Measurements from ENCODE around the gene TMPRSS4. TPM values are rescaled to one million over a fixed set of nuclear protein-coding genes. Genes with fewer than 3 reads are reported as not detected.

The TMPRSS4 gene
- total RNA-seq, 1 donor from 2014 or later, result not detected

GRCh38 chr11:118084656-118085055, 7.8 kb downstream of the TMPRSS4 start:
- Histone ChIP-seq H3K4me3 (no peak overlapping the region), H3K9me3 (no peaks in the 10 kb centered on the region), H3K4me1 (no peaks in the 10 kb centered on the region), H3K27me3 (no peaks in the 10 kb centered on the region), H3K36me3 (no peaks in the 10 kb centered on the region), H3K27ac (no peak overlapping the region)
- TF ChIP-seq CTCF (IDR thresholded peaks at IDR 0.05), result no peak
- DNase-seq (ENCODE audit: low spot score in 2 of 2), result no peak
- intact Hi-C loops (cut with DNase I), result no loop called here

- TF ChIP-seq CTCF (IDR thresholded peaks at IDR 0.05), result no peak
- H3K27ac ChIP-seq, result no peak within 1 kb of the TSS
- no peaks in the 10 kb centered on the region for H3K9me3 ChIP-seq
- intact Hi-C loops (cut with DNase I), result no loop called here
- H3K36me3 ChIP-seq, result no peaks in the 10 kb centered on the region
- no peak within 1 kb of the TSS for H3K4me3 ChIP-seq
- DNase-seq (ENCODE audit: low spot score in 2 of 2), result no peak
- H3K27me3 ChIP-seq, result no peaks in the 10 kb centered on the region
- H3K4me1 ChIP-seq, result no peaks in the 10 kb centered on the region
Measured at GRCh38 chr11:118086913-118087768, 10.3 kb downstream of the TMPRSS4 start, which contains the start of gene SMIM35. SMIM35 (minus strand) TSS chr11:118086963; CDS start chr11:118086757, 206 bp downstream.

GRCh38 chr11:118087931-118088330, 11.1 kb downstream of the TMPRSS4 start:
- Histone ChIP-seq H3K4me1 (no peaks in the 10 kb centered on the region), H3K27me3 (no peaks in the 10 kb centered on the region), H3K27ac (no peak overlapping the region), H3K9me3 (no peaks in the 10 kb centered on the region), H3K4me3 (no peak overlapping the region), H3K36me3 (no peaks in the 10 kb centered on the region)
- intact Hi-C loops (cut with DNase I), result no loop called here
- TF ChIP-seq CTCF (IDR thresholded peaks at IDR 0.05), result no peak
- no peak for DNase-seq (ENCODE audit: low spot score in 2 of 2)

GRCh38 chr11:118088531-118088930, 11.7 kb downstream of the TMPRSS4 start:
- H3K4me1 ChIP-seq, result no peaks in the 10 kb centered on the region
- H3K27ac ChIP-seq, result no peak overlapping the region
- no peaks in the 10 kb centered on the region for H3K36me3 ChIP-seq
- no peaks in the 10 kb centered on the region for H3K9me3 ChIP-seq
- intact Hi-C loops (cut with DNase I), result no loop called here
- DNase-seq (ENCODE audit: low spot score in 2 of 2), result no peak
- no peak overlapping the region for H3K4me3 ChIP-seq
- no peak for TF ChIP-seq CTCF (IDR thresholded peaks at IDR 0.05)
- no peaks in the 10 kb centered on the region for H3K27me3 ChIP-seq

- Histone ChIP-seq H3K27ac (no peak overlapping the region), H3K27me3 (no peaks in the 10 kb centered on the region), H3K9me3 (no peaks in the 10 kb centered on the region), H3K36me3 (no peaks in the 10 kb centered on the region), H3K4me1 (no peaks in the 10 kb centered on the region), H3K4me3 (no peak overlapping the region)
- no peak for TF ChIP-seq CTCF (IDR thresholded peaks at IDR 0.05)
- DNase-seq (ENCODE audit: low spot score in 2 of 2), result no peak
- intact Hi-C loops (cut with DNase I), result no loop called here
Measured at GRCh38 chr11:118090545-118091162, 13.8 kb downstream of the TMPRSS4 start.

Data from ascending aorta (tissue), 2 donors.